Lower lobe of right lung (tissue), 2 donors: Measurements from ENCODE around the gene DNAH9. TPM values are rescaled to one million over a fixed set of nuclear protein-coding genes. Genes with fewer than 3 reads are reported as not detected.

Experiments used
- ATAC-seq, 2 donors: fragments of 200-7000 bp; cut with Tn5 transposase; one replicate each; pipeline ENCODE4 v1.9.1; 2020 to 2022; ENCODE audit warnings: mild to moderate bottlenecking in 2 of 2, moderate library complexity in 2 of 2
- DNase-seq: peaks from one replicate; pipeline ENCODE4 v3.0.0-alpha.2; 2020
- H3K27ac ChIP-seq: fragments of 200-600 bp; one replicate; pipeline ENCODE4 v1.8.0; 2022
- H3K27me3 ChIP-seq: fragments of 200-600 bp; one replicate; pipeline ENCODE4 v1.8.0; 2022; ENCODE audit warnings: low read depth
- H3K36me3 ChIP-seq: fragments of 200-600 bp; one replicate; pipeline ENCODE4 v1.8.0; 2022; ENCODE audit warnings: mild to moderate bottlenecking
- H3K4me1 ChIP-seq: fragments of 200-600 bp; one replicate; pipeline ENCODE4 v1.8.0; 2022
- H3K4me3 ChIP-seq: fragments of 200-600 bp; one replicate; pipeline ENCODE4 v1.8.0; 2022; ENCODE audit warnings: mild to moderate bottlenecking
- H3K9me3 ChIP-seq: fragments of 200-600 bp; one replicate; pipeline ENCODE4 v1.8.0; 2022
- intact Hi-C: fragments of 100-400 bp; cut with DNase I; formaldehyde crosslinking; loops from one replicate; pipeline ENCODE4 v1.11.0; 2022
- total RNA-seq: library from RNA; stranded (reverse); fragmentation: NEBNext Ultra II Directional; extraction: Animal tissue kit (Norgen Biotek cat#: 25700); gene quantifications from one replicate; pipeline ENCODE4 v1.2.1, GENCODE V29; 2021
- TF ChIP-seq, protein P1 (sequence below): fragments of 200-600 bp; IDR thresholded peaks from one replicate; pipeline ENCODE4 v1.8.0; 2022; ENCODE audit warnings: antibody characterized with exemption, mild to moderate bottlenecking
- donor health status: DM: no; HTN: yes; CAD: no; lungs with severe emphysema.

The DNAH9 gene
- total RNA-seq, 1 donor from 2014 or later, result 22.3 TPM

GRCh38 chr17:11813278-11813677 lies 215.0 kb downstream of the DNAH9 start:
- H3K4me1 ChIP-seq, result no peaks in the 10 kb centered on the region
- no peak for ATAC-seq

DNA sequence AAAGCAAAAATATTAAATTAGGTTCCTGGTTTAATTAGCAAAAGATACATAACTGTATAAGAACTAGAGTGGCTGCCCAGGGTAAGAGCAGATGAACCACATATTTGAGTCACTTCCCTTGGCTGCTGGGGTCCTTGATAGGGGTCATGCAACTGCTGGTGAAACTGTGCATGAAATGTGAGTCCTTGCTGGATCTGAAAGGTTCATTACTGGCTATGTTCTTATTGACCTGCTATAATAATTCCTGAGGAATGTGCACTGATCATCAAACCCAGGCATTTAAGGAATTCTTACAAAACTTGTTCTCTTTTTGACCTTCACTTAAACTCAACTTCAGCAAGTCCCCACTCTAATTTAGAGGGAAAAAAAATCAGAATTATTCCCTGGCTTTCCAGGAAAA lies 215.6 kb downstream of the DNAH9 start:
- H3K4me3 ChIP-seq, result no peak overlapping the region
- H3K9me3 ChIP-seq, result no peaks in the 10 kb centered on the region
- no peak overlapping the region for H3K27ac ChIP-seq
- H3K4me1 ChIP-seq, result no peaks in the 10 kb centered on the region
- intact Hi-C loops, result no loop called here
- no peak for DNase-seq
- H3K36me3 ChIP-seq, result no peaks in the 10 kb centered on the region
- TF ChIP-seq, protein P1, sequence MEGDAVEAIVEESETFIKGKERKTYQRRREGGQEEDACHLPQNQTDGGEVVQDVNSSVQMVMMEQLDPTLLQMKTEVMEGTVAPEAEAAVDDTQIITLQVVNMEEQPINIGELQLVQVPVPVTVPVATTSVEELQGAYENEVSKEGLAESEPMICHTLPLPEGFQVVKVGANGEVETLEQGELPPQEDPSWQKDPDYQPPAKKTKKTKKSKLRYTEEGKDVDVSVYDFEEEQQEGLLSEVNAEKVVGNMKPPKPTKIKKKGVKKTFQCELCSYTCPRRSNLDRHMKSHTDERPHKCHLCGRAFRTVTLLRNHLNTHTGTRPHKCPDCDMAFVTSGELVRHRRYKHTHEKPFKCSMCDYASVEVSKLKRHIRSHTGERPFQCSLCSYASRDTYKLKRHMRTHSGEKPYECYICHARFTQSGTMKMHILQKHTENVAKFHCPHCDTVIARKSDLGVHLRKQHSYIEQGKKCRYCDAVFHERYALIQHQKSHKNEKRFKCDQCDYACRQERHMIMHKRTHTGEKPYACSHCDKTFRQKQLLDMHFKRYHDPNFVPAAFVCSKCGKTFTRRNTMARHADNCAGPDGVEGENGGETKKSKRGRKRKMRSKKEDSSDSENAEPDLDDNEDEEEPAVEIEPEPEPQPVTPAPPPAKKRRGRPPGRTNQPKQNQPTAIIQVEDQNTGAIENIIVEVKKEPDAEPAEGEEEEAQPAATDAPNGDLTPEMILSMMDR, result no peak
- H3K27me3 ChIP-seq, result no peaks in the 10 kb centered on the region
- no peak for ATAC-seq

More at GRCh38 chr17:11813278-11813677, 215.0 kb downstream of the DNAH9 start:
- Histone ChIP-seq H3K36me3 (no peaks in the 10 kb centered on the region), H3K27ac (no peak overlapping the region), H3K4me3 (no peak overlapping the region), H3K9me3 (no peaks in the 10 kb centered on the region), H3K27me3 (no peaks in the 10 kb centered on the region)
- DNase-seq, result no peak
- TF ChIP-seq, protein P1, result no peak
- intact Hi-C loops, result no loop called here

GRCh38 chr17:11814655-11815262 lies 216.5 kb downstream of the DNAH9 start:
- ATAC-seq (no peak), DNase-seq (no peak)
- TF ChIP-seq, protein P1, result no peak
- H3K27ac ChIP-seq, result no peak overlapping the region
- no peak overlapping the region for H3K4me3 ChIP-seq
- H3K4me1 ChIP-seq, result no peaks in the 10 kb centered on the region
- H3K9me3 ChIP-seq, result no peaks in the 10 kb centered on the region
- H3K27me3 ChIP-seq, result no peaks in the 10 kb centered on the region
- intact Hi-C loops, result no loop called here
- H3K36me3 ChIP-seq, result no peaks in the 10 kb centered on the region

DNA sequence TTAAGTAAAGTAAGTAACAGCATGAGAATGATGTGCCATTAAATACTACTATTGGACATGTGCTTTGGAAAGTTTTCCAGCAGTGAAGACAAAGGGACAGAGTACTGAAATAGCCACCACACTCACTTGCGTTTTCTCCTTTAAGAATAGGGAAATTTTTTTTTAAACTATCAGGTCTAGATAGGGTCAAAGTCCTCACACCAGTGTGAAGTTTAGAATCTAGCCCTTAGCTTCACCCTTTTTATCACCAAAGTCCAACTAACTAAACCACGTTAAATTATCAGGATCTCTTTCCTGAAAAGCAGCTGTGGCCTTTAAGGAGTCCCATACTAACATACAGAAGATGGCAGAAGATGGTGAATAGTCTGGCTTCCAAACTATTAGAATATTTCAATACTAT lies 218.1 kb downstream of the DNAH9 start:
- H3K27ac ChIP-seq, result no peak overlapping the region
- no peaks in the 10 kb centered on the region for H3K4me1 ChIP-seq
- H3K36me3 ChIP-seq, result no peaks in the 10 kb centered on the region
- H3K27me3 ChIP-seq, result no peaks in the 10 kb centered on the region
- no peak for DNase-seq
- intact Hi-C loops, result no loop called here
- no peak overlapping the region for H3K4me3 ChIP-seq
- TF ChIP-seq, protein P1, result no peak
- no peak for ATAC-seq
- H3K9me3 ChIP-seq, result no peaks in the 10 kb centered on the region

DNA sequence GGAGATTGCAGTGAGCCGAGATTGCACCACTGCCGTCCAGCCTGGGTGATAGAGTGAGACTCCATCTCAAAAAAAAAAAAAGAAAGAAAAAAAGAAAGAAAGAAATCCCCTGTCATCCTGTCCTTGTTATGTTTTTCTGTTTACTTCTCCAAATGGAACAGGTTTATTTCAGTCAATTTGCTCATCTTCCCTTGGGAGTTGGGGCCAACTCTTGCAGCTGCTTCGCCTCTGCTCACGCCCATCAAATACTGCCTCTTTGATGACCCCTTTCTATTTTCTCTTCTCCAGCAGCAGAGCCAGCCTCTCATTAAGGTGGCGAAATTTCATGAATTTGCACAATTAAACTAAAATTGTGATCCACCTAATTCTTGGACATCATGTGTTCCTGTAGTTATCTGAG lies 225.6 kb downstream of the DNAH9 start:
- Histone ChIP-seq H3K27me3 (no peaks in the 10 kb centered on the region), H3K4me3 (no peak overlapping the region), H3K4me1 (no peaks in the 10 kb centered on the region), H3K36me3 (no peaks in the 10 kb centered on the region), H3K27ac (no peak overlapping the region), H3K9me3 (no peaks in the 10 kb centered on the region)
- TF ChIP-seq, protein P1, result no peak
- intact Hi-C loops, result no loop called here
- DNase-seq, result no peak
- peak in 1 of 2 donors; percentile 19 for ATAC-seq
